Mucosa of gallbladder (tissue), 1 donor: ENCODE data around the gene SRSF2. TPM values are rescaled to one million over a fixed set of nuclear protein-coding genes. Genes with fewer than 3 reads are reported as not detected.
"Not testable (repeated sequence)": the region's sequence is repeated elsewhere in the genome, so short reads cannot be mapped to it uniquely, and the experiment has no call there.

Experiments
- DNase-seq: peaks from one replicate; pipeline ENCODE4 v3.0.0-alpha.2; 2020; ENCODE audit warnings: low spot score
- total RNA-seq: library from RNA; stranded (reverse); gene quantifications from one replicate; pipeline ENCODE4 v1.2.1, GENCODE V29; 2021
- donor health status: DM: no; HTN: no; CAD: no.

The SRSF2 gene
- total RNA-seq, 1 donor from 2014 or later, result 130 TPM

GRCh38 chr17:76700617-76701470 is 36.3 kb downstream of the SRSF2 start:
- no peak for DNase-seq

- no peak for DNase-seq
These were observed 36.9 kb downstream of the SRSF2 start for GRCh38 chr17:76700270-76700616.

- DNase-seq, result not testable (repeated sequence)
These were observed 38.6 kb downstream of the SRSF2 start for GRCh38 chr17:76698466-76698977.

DNA sequence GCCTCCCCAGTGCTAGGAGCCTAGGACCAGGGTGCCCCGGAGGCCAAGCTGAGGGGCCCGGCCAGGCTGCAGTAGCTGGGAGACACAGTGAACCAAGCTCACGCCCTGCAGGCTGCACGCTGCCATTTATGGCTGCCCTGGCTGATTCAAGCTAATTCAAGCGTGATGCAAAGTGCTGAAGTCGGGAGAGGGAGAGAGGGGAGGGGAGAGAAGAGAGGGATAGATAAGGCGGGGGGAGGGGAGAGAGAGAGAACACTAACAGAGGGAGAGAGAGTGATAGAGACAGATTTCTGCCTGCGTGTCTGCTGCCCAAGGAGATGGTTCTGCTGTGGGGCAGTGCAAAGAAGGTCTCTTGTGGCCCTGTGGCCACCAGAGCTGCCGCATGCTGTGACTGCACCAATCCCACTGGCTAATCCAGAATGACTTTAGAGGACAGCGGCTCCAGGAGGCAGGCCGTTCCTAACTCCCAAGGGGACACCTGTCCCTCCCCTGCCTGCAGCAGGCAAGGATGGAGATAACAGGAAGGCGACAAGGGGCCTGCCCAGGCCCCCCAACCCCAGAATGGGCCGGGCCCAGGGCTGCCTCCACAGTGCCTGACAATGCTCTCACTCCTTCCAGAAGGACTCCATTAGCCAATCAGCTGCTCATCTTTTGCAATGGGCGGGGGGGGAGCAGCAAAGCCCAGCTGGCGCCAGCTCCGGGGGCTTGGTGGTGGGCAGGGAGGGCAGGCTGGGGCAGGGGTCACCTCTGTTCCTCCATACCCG is 39.2 kb downstream of the SRSF2 start:
- no peak for DNase-seq

- no peak for DNase-seq
These were observed 40.1 kb downstream of the SRSF2 start for GRCh38 chr17:76696763-76697701.

DNA sequence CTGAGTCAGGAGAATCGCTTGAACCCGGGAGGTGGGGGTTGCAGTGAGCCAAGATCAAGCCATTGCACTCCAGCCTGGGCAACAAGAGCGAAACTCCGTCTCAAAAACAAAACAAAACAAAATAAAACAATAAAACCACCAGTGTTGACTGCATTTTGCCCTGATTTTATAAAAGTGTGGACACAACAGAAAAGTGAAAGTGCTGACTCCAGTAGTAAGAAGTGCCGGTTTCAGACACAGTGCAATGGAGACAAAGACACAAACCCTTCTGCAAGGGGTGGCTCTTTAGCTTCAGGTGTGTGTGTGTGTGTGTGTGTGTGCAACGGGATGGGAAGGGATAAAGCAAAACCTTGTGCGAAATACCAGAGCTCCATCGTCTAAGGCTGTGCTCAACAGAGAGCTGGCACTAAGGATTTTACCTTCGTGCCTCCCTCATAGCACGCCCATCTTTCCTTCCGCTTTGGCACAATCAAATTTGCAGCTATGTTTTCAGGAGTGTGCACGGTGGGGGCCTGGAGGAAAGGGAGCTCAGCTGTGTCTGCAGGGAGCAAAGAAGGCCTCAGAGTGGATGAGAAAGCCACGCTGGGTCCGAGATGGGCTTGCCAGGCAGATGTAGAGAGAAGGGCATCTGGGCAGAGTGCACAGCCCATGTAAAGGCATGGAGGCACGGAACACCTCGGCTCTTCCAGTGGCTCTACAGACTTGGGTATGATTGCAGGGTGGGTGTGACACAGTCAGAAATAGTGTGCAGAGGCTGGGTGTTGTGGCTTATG is 41.9 kb downstream of the SRSF2 start:
- no peak for DNase-seq

- DNase-seq, result no peak
These were observed 45.5 kb downstream of the SRSF2 start for GRCh38 chr17:76691379-76692191.

GRCh38 chr17:76690596-76691280 is 46.4 kb downstream of the SRSF2 start:
- no peak for DNase-seq

GRCh38 chr17:76689859-76690258 is 47.3 kb downstream of the SRSF2 start:
- no peak for DNase-seq

- DNase-seq, result no peak
These were observed 48.9 kb downstream of the SRSF2 start for GRCh38 chr17:76688165-76688622.

DNA sequence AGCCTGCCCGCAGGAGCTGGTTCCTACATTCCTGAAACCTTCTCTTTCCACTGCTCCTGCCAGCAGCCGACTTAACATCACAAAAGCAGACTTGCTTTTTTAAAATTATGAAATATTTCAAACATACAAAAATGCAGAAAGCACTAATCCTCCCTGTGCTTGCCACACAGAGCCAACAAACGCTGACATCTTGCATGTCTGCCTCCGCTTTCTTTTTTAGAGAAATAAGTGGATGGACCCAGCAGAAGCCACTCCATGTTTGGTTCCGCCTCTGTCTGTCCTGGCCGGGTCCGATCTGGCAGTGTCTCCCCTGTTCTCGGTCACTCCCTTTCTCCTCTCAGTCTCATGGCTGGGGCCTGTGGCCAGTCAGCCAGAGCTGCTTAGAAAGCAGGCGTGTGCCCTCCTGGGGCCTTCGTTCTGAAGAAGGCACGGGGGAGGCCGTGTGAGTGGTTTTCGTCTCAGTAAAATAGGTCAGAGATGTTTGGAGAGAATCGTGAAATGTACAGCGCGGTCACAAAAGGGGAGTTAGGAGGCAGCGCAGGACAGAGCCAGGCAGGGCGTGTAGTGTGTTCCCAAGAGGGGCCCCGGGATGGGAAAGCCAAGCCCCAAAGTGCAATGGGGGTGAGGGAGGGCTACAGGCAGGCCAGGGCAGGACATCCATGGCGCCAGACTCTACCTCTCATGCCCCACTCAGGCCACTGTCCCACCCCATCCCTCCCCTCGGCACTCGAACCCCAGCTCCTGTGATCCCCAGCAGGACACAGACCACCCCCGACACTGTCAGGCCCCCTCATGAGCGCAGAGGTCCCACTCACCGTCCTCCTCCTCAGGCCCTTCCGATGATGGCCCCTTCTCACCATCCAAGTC is 49.6 kb downstream of the SRSF2 start:
- peak; percentile 56 for DNase-seq

GRCh38 chr17:76686538-76687297 is 50.4 kb downstream of the SRSF2 start:
- no peak for DNase-seq

DNA sequence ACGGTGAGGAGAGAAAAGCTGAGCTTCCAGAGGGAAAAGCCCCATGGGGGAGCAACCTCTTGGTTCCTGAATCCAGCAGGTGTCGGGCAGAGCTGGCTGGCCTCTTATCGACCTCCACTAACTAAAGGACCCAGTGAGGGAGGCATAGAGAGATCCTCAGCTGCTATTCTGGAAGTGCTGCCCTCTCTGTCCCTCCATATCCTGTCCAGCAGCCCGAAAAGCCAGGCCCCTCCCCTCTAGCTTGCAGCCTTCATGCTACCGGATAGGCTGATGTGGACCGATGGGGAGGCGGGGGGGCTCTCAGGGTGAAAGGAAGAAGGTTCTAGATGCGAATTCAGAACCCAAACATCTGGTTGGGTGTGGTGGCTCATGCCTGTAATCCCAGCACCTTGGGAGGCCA is 51.3 kb downstream of the SRSF2 start:
- no peak for DNase-seq

- DNase-seq, result no peak
These were observed 51.8 kb downstream of the SRSF2 start for GRCh38 chr17:76685366-76685765.

GRCh38 chr17:76684756-76685155 is 52.4 kb downstream of the SRSF2 start:
- DNase-seq, result no peak
